Thymus (tissue), 11 donors: ENCODE data around the gene MTM1. TPM values are rescaled to one million over a fixed set of nuclear protein-coding genes. Genes with fewer than 3 reads are reported as not detected.

Source experiments
- DNase-seq, 9 donors: peaks; one replicate each; pipeline ENCODE4 v3.0.0-alpha.2; 2013; ENCODE audit warnings: low spot score in 9 of 9, low read depth in 6 of 9, missing footprints in 1 of 9
- H3K27ac ChIP-seq, 2 donors: one replicate each; pipeline ENCODE4 v1.5.1; 2013; ENCODE audit warnings: control low read depth in 1 of 2, low read depth in 1 of 2, low read length in 1 of 2, mild to moderate bottlenecking in 1 of 2, moderate library complexity in 1 of 2
- H3K27me3 ChIP-seq, 2 donors: one replicate each; pipeline ENCODE4 v1.5.1; 2013; ENCODE audit warnings: low read length in 1 of 2; ENCODE audit not compliant: control insufficient read depth in 2 of 2, insufficient read depth in 1 of 2
- H3K36me3 ChIP-seq, 2 donors: one replicate each; pipeline ENCODE4 v1.5.1; 2013; ENCODE audit warnings: low read length in 1 of 2, mild to moderate bottlenecking in 1 of 2, moderate library complexity in 1 of 2; ENCODE audit not compliant: control insufficient read depth in 2 of 2, insufficient read depth in 2 of 2
- H3K4me1 ChIP-seq, 2 donors: one replicate each; pipeline ENCODE4 v1.5.1; 2013; ENCODE audit warnings: low read length in 2 of 2; ENCODE audit not compliant: control insufficient read depth in 2 of 2, insufficient read depth in 2 of 2
- H3K4me3 ChIP-seq, 2 donors: one replicate each; pipeline ENCODE4 v1.5.1; 2013; ENCODE audit warnings: low read length in 2 of 2, control low read depth in 1 of 2, mild to moderate bottlenecking in 1 of 2
- H3K9me3 ChIP-seq, 2 donors: one replicate each; pipeline ENCODE4 v1.5.1; 2013; ENCODE audit warnings: low read length in 1 of 2, mild to moderate bottlenecking in 1 of 2; ENCODE audit not compliant: control insufficient read depth in 2 of 2, insufficient read depth in 1 of 2
- WGBS: extraction: QIAGEN DNeasy Blood & Tissue Kit; methylation state at CpG from one replicate; pipeline ENCODE4 v1.1.7; 2013; 5-methylcytosine and 5-hydroxymethylcytosine counted together
- polyA plus RNA-seq: library from polyadenylated mRNA; stranded (reverse); fragments of 200-250 nt; gene quantifications from one replicate; pipeline ENCODE4 v1.2.3, GENCODE V29; 2013
- total RNA-seq: library from RNA; stranded (reverse); fragments of 120-200 nt; gene quantifications from one replicate; pipeline ENCODE4 v1.2.4, GENCODE V29; 2013
- donor health status: healthy.

MTM1 gene
- total and polyA plus RNA-seq, 2 donors, result 8.9 to 10.8 TPM

DNA sequence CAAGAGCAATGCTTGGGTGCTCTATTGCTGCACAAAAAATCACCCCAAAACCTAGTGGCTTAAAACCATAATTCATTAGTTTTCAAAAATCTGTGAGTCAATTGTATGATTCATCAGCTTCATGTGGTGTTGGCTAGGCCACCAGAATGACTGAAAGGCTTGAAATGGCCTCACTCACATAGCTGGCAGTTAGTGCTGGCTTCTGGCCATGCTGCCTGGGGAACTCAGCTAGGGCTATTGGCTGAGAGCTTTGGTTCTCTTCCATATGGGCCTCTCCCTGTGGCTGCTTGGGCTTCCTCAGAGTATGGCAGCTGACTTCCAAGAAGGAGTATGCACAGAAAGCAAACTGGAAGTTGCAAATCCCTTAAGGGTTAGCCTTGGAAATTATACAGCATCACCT, 121.7 kb downstream of the MTM1 start:
- Histone ChIP-seq H3K27ac (no peak overlapping the region), H3K9me3 (peaks cover 0 to 4% of the 10 kb centered on the region in 2 donors), H3K27me3 (no peaks in the 10 kb centered on the region), H3K36me3 (no peaks in the 10 kb centered on the region), H3K4me1 (peaks cover 5 to 21% of the 10 kb centered on the region in 2 donors), H3K4me3 (no peak overlapping the region)
- no peak for DNase-seq

DNA sequence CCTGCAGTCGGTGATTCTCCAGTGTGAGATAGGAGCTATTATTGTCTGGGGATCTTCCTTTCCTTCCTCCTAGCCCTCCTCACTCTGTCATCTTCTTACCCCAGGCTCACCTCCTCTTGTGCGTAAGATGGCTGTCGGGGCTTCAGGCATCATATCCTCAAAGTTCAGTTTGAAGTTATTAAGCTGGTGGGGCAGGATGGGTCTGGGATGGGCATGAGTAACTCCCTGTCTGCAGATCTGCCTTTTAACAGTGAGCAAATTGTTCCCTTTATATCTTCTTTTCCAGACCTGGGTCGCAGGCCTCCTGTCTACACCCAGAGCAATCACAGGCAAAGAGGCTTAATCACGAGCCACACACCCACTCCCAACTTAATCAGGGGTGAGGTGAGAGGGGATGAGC, 123.9 kb downstream of the MTM1 start:
- DNase-seq, result no peak
- Histone ChIP-seq H3K4me3 (peak overlapping the region; percentile 56 to 73), H3K9me3 (peaks cover 0 to 4% of the 10 kb centered on the region in 2 donors), H3K36me3 (no peaks in the 10 kb centered on the region), H3K27me3 (no peaks in the 10 kb centered on the region), H3K4me1 (peaks cover 7 to 40% of the 10 kb centered on the region in 2 donors), H3K27ac (peak overlapping the region; percentile 91 to 97)
- WGBS, result 35% methylated on average over 5 of the region's 5 CpGs

DNA sequence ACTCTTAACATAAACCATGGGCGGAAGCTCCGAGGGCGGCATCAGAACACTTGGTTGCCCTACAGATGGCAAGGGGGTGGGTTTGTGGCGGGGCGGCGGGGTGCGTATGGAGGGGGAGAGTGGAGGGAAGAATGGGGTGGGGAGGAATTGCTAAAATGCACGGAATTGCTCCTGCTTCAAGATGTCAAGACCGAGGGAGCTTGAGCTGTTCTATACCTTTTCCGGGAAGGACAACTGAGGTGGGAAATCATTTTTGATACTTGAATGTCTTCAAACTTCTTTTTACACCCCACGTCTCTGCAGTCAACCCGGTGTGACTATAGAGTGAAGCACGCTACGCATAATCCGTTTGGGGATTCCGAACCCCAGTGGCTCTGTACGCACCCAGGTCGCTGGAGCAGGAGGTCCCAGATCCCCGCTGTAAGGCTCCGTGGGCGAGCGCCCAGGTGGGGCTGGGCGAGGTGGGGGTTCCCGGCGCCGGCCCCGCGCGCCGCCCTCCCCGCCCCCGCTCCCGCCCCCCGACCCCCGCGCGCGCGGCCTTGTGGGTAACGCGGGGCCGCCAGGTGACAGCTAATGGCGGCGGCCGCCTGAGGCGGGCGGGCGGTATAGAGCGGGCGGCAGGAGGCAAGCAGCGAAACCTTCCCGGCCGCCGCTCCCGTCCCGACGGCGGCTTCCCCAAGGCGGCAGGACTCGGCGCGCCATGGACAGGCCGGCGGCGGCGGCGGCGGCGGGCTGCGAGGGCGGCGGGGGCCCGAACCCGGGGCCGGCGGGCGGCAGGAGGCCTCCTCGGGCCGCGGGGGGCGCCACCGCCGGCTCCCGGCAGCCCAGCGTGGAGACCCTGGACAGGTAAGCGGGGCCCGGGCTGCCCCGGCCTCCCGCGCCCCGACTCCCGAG, 124.7 kb downstream of the MTM1 start, which contains the start of gene MTMR1:
MTMR1 (plus strand) TSS at position 566 of the 894 bp plus-strand sequence; CDS start at position 701, 135 bp downstream.
- Histone ChIP-seq H3K36me3 (no peaks in the 10 kb centered on the region), H3K4me3 (peak within 1 kb of the TSS; percentile 64 to 73), H3K27me3 (no peaks in the 10 kb centered on the region), H3K9me3 (peaks cover 0 to 4% of the 10 kb centered on the region in 2 donors), H3K27ac (peak within 1 kb of the TSS; percentile 97), H3K4me1 (peaks cover 12 to 47% of the 10 kb centered on the region in 2 donors)
- WGBS, result under 1% methylated on average over 90 of the region's 92 CpGs
- peak in 6 of 9 donors; percentile 19 to 71 (median 46) for DNase-seq

DNA sequence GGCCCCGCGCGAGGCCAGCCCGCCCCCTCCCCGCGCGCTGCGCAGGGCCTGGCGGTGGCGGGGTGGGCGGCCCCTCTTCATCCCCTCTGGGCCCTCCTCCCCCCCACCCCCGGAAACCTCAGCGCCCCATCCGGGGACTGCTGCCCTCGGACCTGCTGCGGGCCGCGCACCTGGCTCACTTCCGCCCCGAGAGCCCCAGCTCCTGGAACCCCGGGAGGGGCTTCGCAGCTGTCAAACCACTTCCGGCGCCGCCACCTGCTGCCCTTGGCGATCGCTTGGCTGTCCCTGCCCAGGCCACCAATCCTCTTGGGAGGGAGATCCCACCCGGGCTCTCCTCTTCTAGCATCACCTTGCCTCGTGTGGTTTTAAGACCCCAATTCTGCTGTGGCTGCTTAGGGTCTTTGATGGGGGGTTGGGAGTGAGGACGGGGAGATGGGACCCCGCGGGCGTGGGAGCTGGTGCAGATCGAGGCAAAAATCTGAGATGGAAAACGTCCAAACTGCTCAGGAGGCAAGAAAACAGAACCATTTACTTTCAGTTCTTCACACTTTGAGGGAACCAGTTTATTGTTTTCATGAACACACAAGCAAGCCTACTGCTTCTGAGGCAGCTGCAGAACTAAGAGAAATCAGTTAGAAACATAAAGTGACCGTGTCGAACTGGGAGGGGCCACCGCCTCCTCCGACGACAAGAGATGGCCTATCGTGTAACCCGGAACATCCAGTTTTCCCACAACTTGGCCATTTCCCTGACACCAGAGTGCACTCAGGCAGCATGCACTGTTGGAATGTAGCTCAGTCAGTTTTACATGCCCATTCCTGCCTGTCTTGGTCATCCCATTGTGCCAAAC, 125.5 kb downstream of the MTM1 start:
- H3K9me3 ChIP-seq, result peaks cover 0 to 4% of the 10 kb centered on the region in 2 donors
- DNase-seq, result peak in 7 of 9 donors; percentile 59 to 88 (median 71)
- under 1% methylated on average over 40 of the region's 42 CpGs for WGBS
- H3K36me3 ChIP-seq, result no peaks in the 10 kb centered on the region
- H3K27ac ChIP-seq, result peak overlapping the region; percentile 97
- H3K27me3 ChIP-seq, result no peaks in the 10 kb centered on the region
- H3K4me3 ChIP-seq, result peak overlapping the region; percentile 64 to 73
- peaks cover 12 to 47% of the 10 kb centered on the region in 2 donors for H3K4me1 ChIP-seq

- Histone ChIP-seq H3K9me3 (peaks cover 0 to 4% of the 10 kb centered on the region in 2 donors), H3K27me3 (no peaks in the 10 kb centered on the region), H3K27ac (peak overlapping the region; percentile 97), H3K4me1 (peaks cover 12 to 47% of the 10 kb centered on the region in 2 donors), H3K36me3 (no peaks in the 10 kb centered on the region), H3K4me3 (peak overlapping the region; percentile 64 to 73)
- peak in 2 of 9 donors; percentile 18 to 52 for DNase-seq
- 54% methylated on average over 8 of the region's 8 CpGs for WGBS
These were observed 126.5 kb downstream of the MTM1 start for GRCh38 chrX:150694738-150695410.

DNA sequence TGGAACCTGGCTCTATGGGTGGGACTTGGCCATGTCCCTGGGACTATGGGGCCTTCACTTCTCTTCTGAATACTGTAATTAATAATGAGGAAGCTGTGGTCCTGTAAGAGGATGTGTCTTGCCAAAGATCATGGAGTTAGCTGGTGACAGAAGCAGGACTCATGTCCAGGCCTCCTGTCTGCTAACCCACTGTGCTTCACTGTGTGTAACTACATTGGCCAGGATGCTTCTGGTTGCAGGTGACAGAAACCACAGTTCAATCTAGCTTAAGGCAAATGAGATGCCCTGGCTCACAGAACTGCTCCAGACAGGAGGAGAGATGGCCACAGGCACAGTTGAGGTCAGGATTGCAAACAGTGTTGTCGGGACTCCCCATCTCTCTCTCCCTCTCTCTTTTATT, 127.9 kb downstream of the MTM1 start:
- peak in 1 of 9 donors; percentile 26 for DNase-seq
- peak overlapping the region in 1 of 2 donors; percentile 32 for H3K4me3 ChIP-seq
- H3K27me3 ChIP-seq, result no peaks in the 10 kb centered on the region
- WGBS, result 4% methylated on average over 1 of the region's 1 CpG
- H3K9me3 ChIP-seq, result no peaks in the 10 kb centered on the region
- H3K27ac ChIP-seq, result peak overlapping the region; percentile 64 to 97
- H3K36me3 ChIP-seq, result peaks cover 0 to 2% of the 10 kb centered on the region in 2 donors
- peaks cover 12 to 47% of the 10 kb centered on the region in 2 donors for H3K4me1 ChIP-seq

GRCh38 chrX:150696866-150697265, 128.4 kb downstream of the MTM1 start:
- Histone ChIP-seq H3K27ac (peak overlapping the region; percentile 64 to 97), H3K4me3 (peak overlapping the region in 1 of 2 donors; percentile 32)
- peak in 2 of 9 donors; percentile 30 to 45 for DNase-seq

DNA sequence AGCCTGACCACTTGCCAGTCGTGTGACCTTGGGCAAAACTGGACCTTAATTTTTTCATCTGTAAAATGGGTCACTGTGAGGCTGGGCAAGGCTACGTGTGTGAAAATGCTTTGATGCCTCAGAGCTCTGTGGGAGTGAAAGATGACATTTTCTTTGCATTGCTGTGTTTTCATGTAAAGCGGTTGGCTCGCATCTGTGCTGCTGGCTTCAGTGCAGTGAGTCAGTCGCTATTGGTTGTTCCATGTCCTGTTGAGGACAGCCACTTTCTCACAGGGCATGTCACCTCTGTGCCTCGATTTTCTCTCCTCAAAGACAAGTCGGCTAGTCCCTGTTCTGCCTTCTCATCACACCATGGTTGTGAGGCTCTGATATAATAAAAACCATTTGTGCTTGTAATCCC, 129.2 kb downstream of the MTM1 start:
- no peak for DNase-seq
- 76% methylated on average over 7 of the region's 7 CpGs for WGBS
- H3K27ac ChIP-seq, result peak overlapping the region; percentile 5 to 97
- no peak overlapping the region for H3K4me3 ChIP-seq
- H3K9me3 ChIP-seq, result no peaks in the 10 kb centered on the region
- H3K27me3 ChIP-seq, result no peaks in the 10 kb centered on the region
- H3K36me3 ChIP-seq, result peaks cover 0 to 4% of the 10 kb centered on the region in 2 donors
- H3K4me1 ChIP-seq, result peaks cover 7 to 37% of the 10 kb centered on the region in 2 donors

More at GRCh38 chrX:150696866-150697265, 128.4 kb downstream of the MTM1 start:
- 6% methylated on average over 4 of the region's 4 CpGs for WGBS
- peaks cover 0 to 4% of the 10 kb centered on the region in 2 donors for H3K36me3 ChIP-seq
- peaks cover 10 to 45% of the 10 kb centered on the region in 2 donors for H3K4me1 ChIP-seq
- no peaks in the 10 kb centered on the region for H3K9me3 ChIP-seq
- no peaks in the 10 kb centered on the region for H3K27me3 ChIP-seq
